GM18517 (cell line): ENCODE measurements around the gene CHKA.

ENCODE experiments used
- ATAC-seq: cut with Tn5 transposase; IDR thresholded peaks from one replicate; pipeline ENCODE4 v1.9.1; 2021; ENCODE audit warnings: mild to moderate bottlenecking, moderate library complexity; ENCODE audit not compliant: unreplicated experiment

Gene CHKA

GRCh38 chr11:68121067-68121899, at the start of gene CHKA:
TSS of gene CHKA (minus strand) at chr11:68121388. CDS start at chr11:68121177, 211 bp downstream.
- ATAC-seq, result peak; percentile 62

DNA sequence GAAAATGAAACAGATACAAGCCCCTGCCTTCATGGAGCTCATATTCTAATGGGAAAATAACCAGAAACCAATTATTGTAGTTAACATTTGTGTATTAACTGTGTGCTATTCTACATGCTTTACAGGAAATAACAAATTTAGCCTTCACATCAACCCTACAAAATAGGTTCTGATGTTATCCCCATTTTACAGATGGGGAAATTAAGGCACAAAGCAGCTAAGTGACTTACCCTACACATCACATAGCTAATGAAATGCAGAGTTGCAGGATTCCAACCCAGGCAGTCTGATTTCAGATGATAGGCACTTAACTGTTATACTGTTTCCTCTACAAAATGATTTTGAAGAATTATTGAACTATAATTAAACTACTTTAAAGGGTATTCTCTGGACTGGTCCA, 48.3 kb upstream of the CHKA start:
- ATAC-seq, result no peak

DNA sequence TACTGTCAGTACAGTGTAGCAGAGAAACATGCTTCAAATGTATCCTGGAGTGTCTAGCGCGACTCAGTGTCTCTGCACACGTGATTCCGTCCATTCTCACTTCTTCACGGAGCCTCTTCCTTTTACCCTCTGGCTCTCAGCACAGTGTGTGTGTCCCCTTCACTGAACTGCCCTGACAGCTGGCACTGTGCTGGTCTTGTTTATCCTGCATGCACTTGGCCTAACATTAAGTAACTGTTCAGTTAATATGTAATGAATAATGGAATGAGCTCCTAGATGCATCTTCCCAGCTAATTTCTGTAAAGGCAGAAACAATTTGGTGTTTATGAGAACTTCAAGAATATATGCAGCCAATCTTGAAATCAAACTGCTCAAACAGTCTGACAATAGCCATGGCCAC, 47.5 kb upstream of the CHKA start:
- no peak for ATAC-seq

DNA sequence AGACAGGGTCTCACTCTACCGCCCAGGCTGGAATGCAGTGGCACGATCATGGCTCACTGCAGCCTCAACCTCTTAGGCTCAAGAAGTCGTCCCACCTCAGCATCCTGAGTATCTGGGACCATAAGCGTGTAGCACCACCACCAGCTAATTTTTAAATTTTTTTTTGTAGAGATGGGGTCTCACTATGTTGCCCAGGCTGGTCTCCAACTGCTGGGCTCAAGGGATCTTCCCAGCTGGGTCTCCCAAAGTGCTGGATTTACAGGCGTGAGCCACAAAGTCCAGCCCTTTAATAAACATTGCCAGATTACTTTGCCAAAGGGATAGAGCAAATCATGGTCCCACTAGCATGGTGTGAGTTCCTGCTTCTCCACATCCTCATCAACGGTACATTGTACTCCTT, 46.3 kb upstream of the CHKA start:
- no peak for ATAC-seq

DNA sequence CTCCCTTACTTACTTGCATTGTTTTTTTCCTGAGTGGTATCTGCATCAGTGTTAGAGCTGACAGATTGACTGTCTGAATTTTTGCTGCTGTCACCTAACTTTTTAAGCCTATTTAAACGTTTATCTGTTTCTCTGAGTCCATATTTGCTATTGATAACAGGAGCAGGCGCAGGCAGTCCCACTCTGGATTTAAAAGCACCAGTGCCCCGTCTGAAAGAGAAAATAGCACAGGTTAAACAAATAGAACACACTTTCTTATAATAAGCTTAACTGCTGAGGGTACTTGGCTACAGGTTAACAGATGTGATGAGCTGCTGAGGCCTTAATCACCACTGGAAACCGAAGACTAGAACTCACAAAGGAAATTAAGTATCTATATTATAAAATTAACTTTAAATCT, 45.8 kb upstream of the CHKA start:
- no peak for ATAC-seq

DNA sequence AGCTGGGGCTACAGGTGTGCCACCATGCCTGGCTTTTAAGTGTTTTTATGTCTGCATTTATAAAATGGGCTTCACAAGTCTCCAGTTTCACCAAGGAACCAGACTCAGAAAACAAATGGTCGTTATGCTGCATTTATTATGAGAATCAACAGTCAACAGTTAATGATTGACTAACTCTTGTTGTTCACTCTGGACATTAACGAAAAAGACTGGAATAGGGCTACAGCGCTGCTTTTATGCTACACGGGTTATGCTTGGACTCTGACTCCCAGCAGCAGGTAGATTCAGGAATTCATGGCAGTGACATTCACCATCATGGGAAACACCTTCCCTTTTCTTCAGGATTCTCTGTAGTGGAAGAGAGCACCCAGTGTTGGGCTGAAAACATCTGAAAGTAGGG, 44.4 kb upstream of the CHKA start:
- ATAC-seq, result no peak

DNA sequence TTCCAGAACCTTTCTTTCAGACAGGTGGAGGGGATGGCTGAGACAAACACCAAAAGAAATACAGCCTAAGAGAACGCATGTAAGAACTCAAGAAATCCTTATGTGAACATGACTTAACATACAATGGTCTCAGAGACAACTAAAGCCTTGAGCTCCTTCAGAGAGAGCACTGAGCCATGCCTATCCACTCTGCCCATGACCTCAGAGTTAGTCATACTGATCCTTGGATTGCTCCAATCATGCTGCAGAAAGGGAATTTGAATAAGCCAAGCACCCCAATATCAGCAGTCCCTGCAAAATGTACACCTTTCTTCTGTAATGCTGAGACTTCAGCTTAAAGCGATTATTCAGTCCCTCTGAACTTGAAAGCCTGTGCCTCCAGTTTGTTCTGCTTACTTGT, 43.2 kb upstream of the CHKA start:
- no peak for ATAC-seq

DNA sequence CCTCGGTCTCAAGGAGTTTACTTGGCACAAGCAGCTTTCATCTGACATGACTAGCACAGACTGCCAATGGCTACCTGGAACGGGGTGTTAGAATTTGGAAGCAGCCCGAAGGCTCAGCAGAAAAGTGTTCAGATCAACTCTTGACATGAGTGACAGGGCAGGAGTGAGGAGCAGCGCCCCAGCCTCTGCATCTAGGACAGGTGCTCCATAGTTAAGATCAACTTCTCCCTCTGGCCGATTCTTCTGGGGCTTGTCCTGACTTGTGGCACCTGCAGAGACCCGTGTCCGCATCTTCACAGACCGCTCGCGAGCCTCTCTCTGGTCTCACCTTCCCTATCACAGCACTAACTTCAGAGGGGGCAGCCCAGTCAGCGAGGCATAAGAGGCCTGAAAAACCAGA, 42.5 kb upstream of the CHKA start:
- no peak for ATAC-seq

GRCh38 chr11:68160100-68160695, 39.0 kb upstream of the CHKA start:
- no peak for ATAC-seq

GRCh38 chr11:68159665-68160064, 38.5 kb upstream of the CHKA start:
- ATAC-seq, result no peak

GRCh38 chr11:68159161-68159560, 38.0 kb upstream of the CHKA start:
- no peak for ATAC-seq

DNA sequence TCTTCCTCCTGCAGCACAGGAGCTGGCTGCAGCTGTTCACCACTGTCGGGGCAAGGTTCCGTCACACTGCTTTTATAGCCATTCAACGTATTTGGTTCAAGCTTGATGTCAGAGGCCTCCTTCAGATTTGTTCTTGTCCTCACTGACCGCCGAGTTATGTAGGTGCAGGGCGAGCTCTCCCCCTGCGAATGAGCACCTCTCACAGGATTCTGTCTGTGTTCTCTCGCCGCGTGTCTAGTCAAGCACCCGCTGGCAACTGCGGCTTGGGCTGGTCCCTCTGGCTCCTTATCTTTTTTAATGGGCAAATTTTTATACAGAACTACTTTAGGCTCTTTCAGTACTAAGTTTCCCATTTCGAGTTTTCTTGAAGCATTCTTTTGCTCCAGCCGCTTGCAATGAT, 37.4 kb upstream of the CHKA start:
- no peak for ATAC-seq

DNA sequence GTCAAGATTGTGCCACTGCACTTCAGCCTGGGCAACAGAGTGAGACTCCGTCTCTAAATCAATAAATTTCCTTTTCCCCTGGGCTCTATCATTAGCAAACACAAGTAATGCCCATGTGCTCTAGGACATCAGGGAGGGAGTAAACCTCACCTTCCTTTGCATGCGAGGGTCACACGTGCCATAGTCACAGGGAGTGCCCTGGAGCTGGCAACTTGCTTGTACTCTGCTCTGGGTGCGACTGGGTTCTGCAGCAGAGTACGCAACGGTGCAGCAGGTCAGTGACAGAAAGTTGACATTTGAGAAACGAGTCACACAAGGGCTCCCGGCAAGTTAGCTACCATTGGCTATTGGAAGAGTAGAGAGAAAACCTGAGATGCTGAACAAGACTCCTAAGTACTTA, 32.6 kb upstream of the CHKA start:
- ATAC-seq, result no peak

DNA sequence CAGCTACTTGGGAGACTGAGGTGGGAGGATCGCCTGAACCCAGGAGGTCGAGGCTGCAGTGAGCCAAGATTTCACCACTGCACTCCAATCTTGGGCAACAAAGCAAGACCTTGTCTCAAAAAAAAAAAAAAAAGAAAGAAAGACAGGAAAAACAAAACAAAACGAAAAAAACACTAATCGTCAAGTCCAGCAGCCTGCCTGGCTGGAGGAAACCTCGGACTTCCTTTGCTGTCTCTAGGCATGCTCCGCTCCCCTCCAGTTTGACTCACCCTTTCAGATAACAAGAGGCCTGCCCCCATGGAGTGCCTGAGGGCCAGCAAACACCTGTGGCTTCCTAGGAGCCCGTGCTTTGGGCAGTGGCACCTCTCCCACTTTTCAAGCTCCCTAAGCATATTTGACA, 28.8 kb upstream of the CHKA start:
- ATAC-seq, result no peak

DNA sequence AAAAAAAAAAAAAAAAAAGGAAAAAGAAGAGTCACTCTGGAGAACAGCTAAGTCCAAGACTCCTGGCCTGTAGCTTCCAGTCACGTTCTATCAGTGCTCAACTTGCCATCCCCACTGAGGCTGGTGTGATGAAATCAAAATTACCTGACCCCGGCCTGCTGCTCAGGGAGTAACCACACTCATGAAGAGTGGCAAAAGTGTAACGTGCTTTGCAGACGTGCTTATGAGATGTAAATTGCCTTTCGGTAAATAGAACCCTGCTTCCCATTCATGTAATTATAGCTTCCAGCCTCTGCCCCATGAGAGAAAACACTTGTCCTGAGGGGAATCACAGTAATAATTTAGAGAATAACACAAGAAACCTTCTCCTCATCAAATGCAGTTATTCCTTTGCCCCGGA, 28.2 kb upstream of the CHKA start:
- no peak for ATAC-seq

DNA sequence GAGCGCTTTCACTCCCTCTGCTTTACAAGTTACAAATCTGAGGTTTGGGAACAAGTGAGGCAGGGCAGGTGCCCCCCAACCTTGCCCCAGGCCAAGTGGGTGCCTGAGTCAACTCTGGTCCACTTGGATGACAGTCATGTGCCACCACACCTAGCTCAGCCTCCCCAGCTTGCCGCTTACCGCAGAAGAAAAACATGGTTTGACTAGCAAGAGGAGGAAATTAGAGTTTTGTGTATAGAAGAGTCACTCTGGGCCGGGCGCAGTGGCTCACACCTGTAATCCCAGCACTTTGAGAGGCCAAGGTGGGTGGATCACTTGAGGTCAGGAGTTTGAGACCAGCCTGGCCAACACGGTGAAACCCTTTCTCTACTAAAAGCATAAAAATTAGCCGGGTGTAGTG, 27.7 kb upstream of the CHKA start:
- ATAC-seq, result no peak

GRCh38 chr11:68148071-68148805, 27.1 kb upstream of the CHKA start:
- no peak for ATAC-seq

GRCh38 chr11:68146704-68147474, 25.7 kb upstream of the CHKA start:
- ATAC-seq, result no peak

DNA sequence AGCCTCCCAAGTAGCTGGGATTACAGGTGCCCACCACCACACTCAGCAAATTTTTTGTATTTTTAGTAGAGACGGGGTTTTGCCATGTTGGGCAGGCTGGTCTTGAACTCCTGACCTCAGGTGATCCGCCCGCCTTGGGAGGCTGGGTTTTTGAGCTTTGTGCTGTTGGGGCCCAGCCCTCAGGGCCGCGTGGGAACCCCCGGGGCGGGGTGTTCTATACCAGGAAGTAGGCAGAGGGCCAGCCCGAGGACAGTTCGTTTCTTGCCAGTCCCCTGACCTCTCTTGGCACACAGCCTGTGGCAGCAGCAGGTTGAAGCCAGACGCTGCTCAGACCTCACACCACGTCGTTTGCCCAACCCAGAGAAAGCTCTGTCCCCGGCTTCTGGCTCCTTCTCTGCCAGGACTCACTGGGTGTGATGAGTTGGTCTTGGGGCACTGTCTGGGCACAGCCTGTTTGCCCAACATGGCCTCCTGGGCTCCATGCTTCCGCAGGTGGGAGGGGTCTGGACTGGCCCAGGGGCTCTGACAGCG, 24.9 kb upstream of the CHKA start:
- no peak for ATAC-seq

DNA sequence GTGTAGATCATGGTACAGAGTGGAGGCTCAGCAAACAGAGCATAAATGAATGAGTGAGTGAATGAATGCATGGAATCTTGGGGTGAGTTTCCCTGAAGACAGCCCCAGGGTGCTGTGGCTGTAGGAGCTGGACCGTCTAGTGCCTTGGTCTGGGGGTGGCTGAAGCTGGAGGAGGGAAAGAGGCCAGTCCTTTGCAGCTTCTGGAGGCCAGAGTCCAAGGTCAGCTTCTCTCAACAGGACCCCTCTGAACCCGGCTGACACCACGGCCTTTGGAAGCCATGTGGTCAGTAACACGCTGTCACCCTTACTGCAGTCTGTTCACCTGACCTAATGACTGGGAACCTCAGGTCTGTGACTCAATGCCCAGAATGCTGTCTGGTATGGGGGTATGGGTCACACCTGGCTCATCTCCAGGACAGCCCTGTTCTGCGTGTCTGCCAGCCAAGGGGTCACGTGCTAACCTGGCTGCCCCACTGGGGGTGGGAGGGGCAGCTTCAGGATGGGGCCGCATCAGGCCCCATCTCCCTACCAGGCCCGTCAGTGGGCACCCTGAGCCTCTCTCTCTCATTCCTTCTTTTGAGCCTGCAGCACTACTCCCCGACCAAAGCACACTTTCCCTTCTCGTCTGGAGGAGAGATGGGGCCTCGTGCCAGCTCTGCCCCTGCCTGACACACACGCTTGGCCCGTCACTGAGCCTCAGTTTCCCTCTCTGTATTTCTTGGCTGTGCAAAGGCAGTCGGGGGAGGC, 24.1 kb upstream of the CHKA start:
- no peak for ATAC-seq
